ENCODE results near the gene UNC80.

UNC80 gene

DNA sequence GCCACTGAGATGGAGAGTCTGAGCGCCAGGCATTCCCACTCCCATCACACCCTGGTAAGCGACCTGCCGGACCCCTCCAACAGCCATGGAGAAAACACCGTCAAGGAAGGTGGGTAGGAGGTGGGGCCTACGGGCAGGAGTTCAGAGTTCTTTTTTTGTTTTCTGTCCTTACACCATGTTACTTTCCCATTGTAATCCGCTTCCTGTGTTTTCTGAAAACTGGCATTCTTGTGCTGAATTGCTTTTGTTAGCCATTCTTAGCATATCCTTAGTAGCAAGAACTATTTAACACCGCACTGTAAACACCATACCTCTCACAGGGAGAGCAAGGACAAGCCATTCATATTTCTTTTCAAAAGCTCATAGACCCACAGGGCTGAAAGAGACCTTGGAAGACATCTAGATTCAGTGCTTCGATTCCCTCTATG lies 46.2 kb downstream of the UNC80 start:
- DNase-seq (ENCODE audit: low read depth), result no peak

- no peak for DNase-seq (ENCODE audit: low read depth)
Measured at GRCh38 chr2:209818939-209819338, 47.3 kb downstream of the UNC80 start.

DNA sequence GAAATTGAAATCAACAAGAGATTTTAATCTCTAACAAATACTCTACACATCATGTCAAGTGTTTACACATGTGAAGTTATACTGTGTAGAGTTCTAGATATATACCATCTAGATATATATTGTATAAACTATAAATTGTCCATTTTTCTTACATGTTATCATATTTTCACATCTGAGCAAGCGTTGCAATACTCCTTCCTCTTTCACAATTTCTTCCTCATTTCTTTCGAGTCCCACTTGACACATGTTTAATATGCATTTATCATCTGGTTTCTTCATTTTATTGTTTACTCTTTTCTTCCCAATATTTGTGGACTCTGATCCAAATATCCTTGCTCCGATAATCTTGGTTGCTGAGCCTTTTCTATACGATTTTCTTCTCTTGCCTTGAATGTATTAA lies 50.2 kb downstream of the UNC80 start:
- no peak for DNase-seq (ENCODE audit: low read depth)

- no peak for DNase-seq (ENCODE audit: low read depth)
Measured at GRCh38 chr2:209823484-209823883, 51.9 kb downstream of the UNC80 start.

DNA sequence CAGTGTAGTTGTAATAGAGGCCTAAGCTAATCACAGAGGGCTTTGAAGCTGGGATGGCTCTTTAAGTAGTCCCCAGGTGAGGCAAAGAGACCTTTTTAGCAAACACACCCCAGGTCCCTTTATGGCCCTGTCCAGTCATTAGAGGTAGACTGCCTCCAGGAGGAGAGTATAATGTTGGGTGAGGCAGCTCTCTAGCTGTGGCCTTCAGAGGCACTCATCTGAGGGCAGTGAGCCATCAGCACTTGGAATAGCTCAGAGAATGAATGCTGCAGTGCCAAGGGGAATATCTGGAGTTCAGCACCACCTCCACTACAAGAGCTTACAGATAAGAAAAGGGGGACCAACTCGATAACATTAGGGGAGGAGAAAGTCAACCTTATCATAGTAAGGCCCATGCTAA lies 52.8 kb downstream of the UNC80 start:
- no peak for DNase-seq (ENCODE audit: low read depth)

- DNase-seq (ENCODE audit: low read depth), result no peak
Measured at GRCh38 chr2:209830722-209831465, 59.3 kb downstream of the UNC80 start.

DNA sequence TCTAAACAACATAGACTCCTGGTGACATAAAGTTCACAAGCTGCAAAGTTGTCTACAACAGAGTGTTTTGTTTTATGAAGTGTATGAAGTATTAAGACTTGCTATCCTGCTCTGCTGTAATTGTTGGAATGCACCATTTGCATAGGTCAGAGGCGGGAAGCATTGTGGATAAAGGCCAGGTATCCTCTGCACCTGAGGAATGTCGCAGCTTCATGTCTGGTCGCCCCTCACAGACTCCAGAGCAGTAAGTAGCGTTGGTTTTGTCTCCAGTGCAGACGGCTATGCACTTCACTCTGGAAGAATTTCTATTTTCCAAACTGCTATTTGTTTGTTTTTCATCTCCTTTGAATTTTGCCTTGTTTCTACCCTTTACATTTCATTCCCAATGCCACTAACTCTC lies 63.1 kb downstream of the UNC80 start:
- DNase-seq (ENCODE audit: low read depth), result no peak

- DNase-seq (ENCODE audit: low read depth), result no peak
Measured at GRCh38 chr2:209840434-209840833, 68.8 kb downstream of the UNC80 start.

- DNase-seq (ENCODE audit: low read depth), result no peak
Measured at GRCh38 chr2:209845666-209846065, 74.0 kb downstream of the UNC80 start.

DNA sequence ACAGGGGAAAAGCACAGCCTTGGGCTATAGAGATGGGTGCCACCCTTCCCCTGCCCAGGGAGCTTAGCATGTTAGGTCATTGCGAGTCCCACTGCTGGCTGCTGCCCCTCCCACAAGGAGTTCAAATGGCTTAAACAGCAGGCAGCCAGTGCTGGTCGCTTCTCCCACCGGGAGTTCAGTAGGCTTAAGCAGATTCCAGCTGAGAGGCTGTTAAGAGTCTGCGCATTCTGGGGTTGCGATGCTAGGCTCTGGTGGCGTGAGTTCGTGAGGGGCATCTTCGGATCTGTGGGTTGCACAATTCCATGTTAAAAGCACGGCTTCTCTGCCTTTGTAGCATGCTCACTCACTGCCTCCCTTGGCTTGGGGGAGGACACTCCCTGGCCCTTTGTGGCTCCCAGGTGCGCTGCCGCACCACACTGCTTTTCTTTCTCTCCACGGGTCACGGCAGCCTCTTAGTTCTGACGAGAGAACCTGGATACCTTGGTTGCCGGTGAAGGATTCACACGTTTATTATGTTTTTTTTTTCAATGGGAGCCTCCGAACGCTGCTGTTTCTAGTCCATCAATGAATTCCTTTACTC lies 93.2 kb downstream of the UNC80 start:
- no peak for DNase-seq (ENCODE audit: low read depth)

DNA sequence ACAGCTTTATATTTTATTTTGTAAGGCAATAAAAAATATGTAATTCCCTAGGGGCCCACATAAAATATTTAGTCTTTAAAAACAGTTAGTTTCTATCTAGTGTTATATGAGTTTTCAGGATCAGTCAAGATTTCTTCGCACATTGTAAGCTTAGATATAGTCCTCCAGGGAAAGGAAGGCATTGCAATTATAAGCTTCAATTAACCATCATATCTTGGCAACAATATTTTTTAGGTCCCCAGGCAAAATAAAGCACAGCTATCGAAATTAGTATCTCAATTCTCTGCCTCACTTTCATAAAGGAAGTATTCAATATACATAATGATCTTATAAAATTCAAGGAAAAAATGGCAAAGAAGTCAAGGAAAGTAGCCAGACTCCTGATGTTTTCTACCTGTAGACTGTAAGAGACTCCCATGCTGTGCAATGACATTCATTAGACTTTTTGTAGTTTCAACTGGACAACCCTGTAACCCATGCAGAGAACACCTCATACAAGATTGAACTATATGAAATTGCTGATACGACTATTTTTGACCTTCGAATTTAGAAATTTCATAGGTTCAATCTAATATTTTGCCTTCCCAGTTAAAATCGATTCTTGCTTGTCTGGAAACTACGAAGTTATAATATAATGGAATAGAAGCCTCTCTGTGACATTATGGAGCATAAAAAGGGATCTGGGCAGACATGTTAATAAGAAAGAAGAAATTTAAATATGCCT lies 96.8 kb downstream of the UNC80 start:
- no peak for DNase-seq (ENCODE audit: low read depth)

DNA sequence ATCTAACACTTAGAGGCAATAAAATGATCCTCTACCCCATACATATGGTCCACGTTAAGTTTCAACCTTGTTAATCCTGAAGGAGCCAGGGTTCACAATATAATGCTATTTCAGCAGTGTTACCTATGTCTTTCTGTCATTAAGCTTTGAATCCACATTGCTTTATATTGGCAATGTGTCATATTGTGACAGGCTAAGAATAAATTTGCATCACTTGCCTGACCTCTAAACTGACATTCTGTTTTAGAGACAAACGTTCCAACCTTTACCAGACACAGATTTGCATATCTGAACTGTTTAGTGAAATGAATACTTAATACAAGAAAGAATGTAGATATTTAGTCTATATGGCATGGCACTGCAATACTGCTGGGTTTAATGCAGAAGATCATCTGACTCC lies 98.4 kb downstream of the UNC80 start:
- DNase-seq (ENCODE audit: low read depth), result no peak

DNA sequence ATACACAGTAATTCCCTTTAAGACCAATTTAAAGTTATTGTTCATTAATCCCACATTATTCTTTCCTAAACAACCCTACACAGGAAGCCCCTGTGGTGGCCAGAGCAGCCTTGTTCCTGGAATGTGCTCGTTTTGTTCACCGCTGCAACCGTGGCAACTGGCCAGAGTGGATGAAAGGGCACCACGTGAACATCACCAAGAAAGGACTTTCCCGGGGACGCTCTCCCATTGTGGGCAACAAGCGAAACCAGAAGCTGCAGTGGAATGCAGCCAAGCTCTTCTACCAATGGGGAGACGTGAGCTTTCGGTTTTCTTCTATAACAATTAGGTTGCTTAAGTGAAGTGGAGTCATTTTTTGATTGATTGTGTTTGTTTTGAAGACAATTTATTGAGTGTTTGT lies 101.0 kb downstream of the UNC80 start:
- no peak for DNase-seq (ENCODE audit: low read depth)

GRCh38 chr2:209875270-209875669 lies 103.6 kb downstream of the UNC80 start:
- no peak for DNase-seq (ENCODE audit: low read depth)

DNA sequence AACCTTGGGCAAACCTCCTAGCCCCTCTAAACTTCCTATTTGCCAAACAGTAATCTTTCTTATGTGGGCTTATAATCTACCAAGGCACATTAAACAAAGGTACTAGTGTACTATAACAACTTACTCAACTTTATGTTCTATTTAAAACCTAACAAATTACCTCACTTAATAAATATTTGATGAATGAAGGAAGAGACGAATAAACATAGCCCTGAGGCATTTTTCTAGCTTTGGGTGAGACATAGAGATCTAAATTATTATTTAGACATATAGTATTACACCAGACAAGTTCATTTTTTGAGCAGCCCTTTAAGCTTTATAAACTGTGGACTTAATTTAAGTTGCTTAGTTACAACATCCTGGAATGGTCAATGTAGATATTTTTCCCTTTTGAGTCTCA lies 104.6 kb downstream of the UNC80 start:
- no peak for DNase-seq (ENCODE audit: low read depth)

DNA sequence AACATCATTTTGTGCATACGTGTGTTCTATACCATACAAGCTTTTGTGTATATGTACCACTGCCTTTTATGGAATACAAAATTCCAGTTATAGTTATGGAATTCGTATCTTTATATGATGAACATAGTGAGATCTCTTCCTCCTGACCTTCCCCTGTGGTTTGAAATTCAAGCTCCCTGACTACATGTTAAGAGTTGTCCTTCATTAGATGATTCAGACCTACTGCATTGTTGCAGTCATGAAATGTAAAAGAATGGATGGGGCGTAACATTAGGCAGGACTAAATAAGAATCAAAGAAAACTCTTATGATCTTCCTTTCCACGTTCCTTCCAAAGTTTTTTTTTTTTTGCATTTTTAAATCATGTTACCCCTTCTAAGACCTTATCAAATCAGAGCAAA lies 107.1 kb downstream of the UNC80 start:
- DNase-seq (ENCODE audit: low read depth), result no peak

GRCh38 chr2:209900638-209901037 lies 129.0 kb downstream of the UNC80 start:
- no peak for DNase-seq (ENCODE audit: low read depth)

- DNase-seq (ENCODE audit: low read depth), result no peak
Measured at GRCh38 chr2:209901172-209901571, 129.5 kb downstream of the UNC80 start.

DNA sequence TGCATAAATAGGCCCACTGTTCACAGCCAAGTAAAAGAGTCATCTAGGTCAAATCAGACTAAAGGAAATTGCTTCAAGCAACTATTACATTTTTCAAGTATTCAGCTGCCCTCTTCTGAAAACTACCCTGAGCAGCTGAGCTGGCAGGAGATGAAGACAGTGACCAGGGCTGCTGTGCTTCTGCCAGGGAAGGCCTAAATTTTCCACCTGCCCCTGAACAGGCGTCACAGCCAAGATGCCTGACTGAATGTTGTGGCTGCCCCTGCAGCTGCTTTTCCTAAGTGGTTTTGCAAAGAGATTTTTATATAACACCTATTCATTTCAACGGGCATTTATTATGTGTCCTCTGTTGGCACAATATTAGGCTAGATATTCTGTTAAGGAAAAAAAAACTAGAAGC lies 134.1 kb downstream of the UNC80 start:
- no peak for DNase-seq (ENCODE audit: low read depth)

- DNase-seq (ENCODE audit: low read depth), result no peak
Measured at GRCh38 chr2:209907746-209908145, 136.1 kb downstream of the UNC80 start.

DNA sequence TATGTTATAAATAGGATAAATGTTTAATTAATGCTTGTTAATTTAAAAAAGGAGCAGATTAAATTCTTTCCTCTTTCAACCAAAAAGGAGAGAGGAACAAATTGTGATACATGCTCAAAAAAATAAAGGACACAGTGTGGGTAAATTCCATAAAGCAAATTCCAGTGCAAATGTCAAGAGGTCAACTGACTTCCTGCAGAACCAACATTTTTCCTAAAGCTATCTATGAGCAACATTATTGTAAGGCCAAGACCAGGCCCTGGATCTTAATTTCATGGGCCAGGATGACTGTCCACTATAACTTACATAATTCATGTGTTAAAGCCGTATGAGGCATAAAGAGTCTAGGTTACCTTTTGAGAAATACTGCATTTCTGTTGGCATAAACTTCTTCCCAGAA lies 136.9 kb downstream of the UNC80 start:
- no peak for DNase-seq (ENCODE audit: low read depth)

DNA sequence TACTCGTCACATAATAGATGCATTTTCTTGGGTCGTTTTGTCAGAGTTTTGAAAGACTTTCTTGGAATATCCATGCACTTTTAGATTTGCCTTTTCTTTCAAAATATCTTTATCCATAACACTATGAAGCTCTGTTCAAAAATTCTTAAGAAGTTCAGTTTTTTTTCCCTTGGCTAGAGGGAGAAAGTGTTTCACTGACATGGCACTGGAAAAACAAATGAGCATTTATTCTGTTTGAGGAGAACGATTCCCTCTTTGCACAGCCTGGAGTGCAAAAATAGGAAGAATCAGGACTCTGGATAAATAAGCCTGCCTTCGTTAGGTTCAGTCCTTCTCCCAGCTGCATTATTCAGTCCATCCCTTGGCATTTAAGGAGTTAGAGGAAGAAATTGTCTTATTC lies 139.9 kb downstream of the UNC80 start:
- no peak for DNase-seq (ENCODE audit: low read depth)

- no peak for DNase-seq (ENCODE audit: low read depth)
Measured at GRCh38 chr2:209913786-209914345, 142.2 kb downstream of the UNC80 start.

Data from activated T-cell treated with anti-CD3 and anti-CD28 coated beads for 48 hours (primary cell).